ENCODE data around the gene LRRC4C. TPM values are rescaled to one million over a fixed set of nuclear protein-coding genes. Genes with fewer than 3 reads are reported as not detected.

LRRC4C gene
- total RNA-seq, 1 experiment from 2014 or later = 0.15 TPM

DNA sequence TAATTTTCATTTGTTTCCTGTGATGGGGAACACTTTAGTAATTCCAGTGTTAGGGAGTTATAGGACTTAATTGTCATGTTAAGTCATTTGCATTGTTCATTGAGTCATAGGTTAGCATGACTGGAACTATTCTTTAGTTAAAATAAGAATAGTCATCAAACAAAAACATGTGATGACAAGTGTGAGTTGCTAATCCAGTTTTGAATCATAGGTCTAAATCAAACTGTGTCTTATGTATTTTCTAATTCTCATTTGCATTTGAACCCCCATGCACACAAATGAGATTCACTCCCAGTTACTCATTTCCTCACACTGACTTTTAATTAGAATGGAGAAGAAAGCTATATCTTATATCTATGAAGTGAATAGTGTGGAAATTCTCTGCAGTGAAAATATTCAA is 405.6 kb downstream of the LRRC4C start:
- in situ Hi-C loops (cut with HindIII; ENCODE audit: low pct_unique_long_range_greater_than_20kb, low sequenced_read_pairs) (no loop called here), intact Hi-C loops (cut with micrococcal nuclease; ENCODE audit: unreplicated experiment) (no loop called here)
- H3K27me3 ChIP-seq (ENCODE audit: control insufficient read depth, insufficient read depth, low read length) = no peaks in the 10 kb centered on the region
- no peaks in the 10 kb centered on the region for H3K4me1 ChIP-seq (ENCODE audit: control insufficient read depth, insufficient read depth, low read length)
- no peak for DNase-seq (ENCODE audit: low read depth, low spot score)
- no peak overlapping the region for H3K4me3 ChIP-seq (ENCODE audit: low read depth in 2 of 2, low read length in 2 of 2)
- ATAC-seq = no peak
- CTCF ChIA-PET = no interaction called here
- no peaks in the 10 kb centered on the region for H3K36me3 ChIP-seq (ENCODE audit: control insufficient read depth, insufficient read depth, low read length)
- no TSS peak for BruUV-seq (replicated peaks)
- H3K9me3 ChIP-seq (ENCODE audit: control insufficient read depth, insufficient read depth, low read depth, low read length) = no peaks in the 10 kb centered on the region
- TF ChIP-seq, protein P1, sequence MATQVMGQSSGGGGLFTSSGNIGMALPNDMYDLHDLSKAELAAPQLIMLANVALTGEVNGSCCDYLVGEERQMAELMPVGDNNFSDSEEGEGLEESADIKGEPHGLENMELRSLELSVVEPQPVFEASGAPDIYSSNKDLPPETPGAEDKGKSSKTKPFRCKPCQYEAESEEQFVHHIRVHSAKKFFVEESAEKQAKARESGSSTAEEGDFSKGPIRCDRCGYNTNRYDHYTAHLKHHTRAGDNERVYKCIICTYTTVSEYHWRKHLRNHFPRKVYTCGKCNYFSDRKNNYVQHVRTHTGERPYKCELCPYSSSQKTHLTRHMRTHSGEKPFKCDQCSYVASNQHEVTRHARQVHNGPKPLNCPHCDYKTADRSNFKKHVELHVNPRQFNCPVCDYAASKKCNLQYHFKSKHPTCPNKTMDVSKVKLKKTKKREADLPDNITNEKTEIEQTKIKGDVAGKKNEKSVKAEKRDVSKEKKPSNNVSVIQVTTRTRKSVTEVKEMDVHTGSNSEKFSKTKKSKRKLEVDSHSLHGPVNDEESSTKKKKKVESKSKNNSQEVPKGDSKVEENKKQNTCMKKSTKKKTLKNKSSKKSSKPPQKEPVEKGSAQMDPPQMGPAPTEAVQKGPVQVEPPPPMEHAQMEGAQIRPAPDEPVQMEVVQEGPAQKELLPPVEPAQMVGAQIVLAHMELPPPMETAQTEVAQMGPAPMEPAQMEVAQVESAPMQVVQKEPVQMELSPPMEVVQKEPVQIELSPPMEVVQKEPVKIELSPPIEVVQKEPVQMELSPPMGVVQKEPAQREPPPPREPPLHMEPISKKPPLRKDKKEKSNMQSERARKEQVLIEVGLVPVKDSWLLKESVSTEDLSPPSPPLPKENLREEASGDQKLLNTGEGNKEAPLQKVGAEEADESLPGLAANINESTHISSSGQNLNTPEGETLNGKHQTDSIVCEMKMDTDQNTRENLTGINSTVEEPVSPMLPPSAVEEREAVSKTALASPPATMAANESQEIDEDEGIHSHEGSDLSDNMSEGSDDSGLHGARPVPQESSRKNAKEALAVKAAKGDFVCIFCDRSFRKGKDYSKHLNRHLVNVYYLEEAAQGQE (IDR thresholded peaks at IDR 0.05; ENCODE audit: insufficient read depth in 1 of 2, low read depth in 2 of 2, low read length in 1 of 2) = no peak
- TF ChIP-seq, protein P2, sequence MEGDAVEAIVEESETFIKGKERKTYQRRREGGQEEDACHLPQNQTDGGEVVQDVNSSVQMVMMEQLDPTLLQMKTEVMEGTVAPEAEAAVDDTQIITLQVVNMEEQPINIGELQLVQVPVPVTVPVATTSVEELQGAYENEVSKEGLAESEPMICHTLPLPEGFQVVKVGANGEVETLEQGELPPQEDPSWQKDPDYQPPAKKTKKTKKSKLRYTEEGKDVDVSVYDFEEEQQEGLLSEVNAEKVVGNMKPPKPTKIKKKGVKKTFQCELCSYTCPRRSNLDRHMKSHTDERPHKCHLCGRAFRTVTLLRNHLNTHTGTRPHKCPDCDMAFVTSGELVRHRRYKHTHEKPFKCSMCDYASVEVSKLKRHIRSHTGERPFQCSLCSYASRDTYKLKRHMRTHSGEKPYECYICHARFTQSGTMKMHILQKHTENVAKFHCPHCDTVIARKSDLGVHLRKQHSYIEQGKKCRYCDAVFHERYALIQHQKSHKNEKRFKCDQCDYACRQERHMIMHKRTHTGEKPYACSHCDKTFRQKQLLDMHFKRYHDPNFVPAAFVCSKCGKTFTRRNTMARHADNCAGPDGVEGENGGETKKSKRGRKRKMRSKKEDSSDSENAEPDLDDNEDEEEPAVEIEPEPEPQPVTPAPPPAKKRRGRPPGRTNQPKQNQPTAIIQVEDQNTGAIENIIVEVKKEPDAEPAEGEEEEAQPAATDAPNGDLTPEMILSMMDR (IDR thresholded peaks at IDR 0.05) = no peak
- TF ChIP-seq TCF7L2 (IDR thresholded peaks at IDR 0.05; ENCODE audit: low read depth, low read length) (no peak), SIN3A (IDR thresholded peaks at IDR 0.05; ENCODE audit: borderline replicate concordance, insufficient read depth, low read depth, low read length) (no peak), POLR2AphosphoS5 (IDR thresholded peaks at IDR 0.05; ENCODE audit: low read depth, low read length) (no peak)
- POLR2A ChIA-PET = no interaction called here
- H3K27ac ChIP-seq (ENCODE audit: low read length) = no peak overlapping the region

GRCh38 chr11:41051919-41052635 is 407.4 kb downstream of the LRRC4C start:
- no peaks in the 10 kb centered on the region for H3K4me1 ChIP-seq (ENCODE audit: control insufficient read depth, insufficient read depth, low read length)
- no peak for TF ChIP-seq POLR2AphosphoS5 (IDR thresholded peaks at IDR 0.05; ENCODE audit: low read depth, low read length)
- TF ChIP-seq, protein P2 (IDR thresholded peaks at IDR 0.05) = no peak
- TF ChIP-seq, protein P1 (IDR thresholded peaks at IDR 0.05; ENCODE audit: insufficient read depth in 1 of 2, low read depth in 2 of 2, low read length in 1 of 2) = no peak
- TF ChIP-seq SIN3A (IDR thresholded peaks at IDR 0.05; ENCODE audit: borderline replicate concordance, insufficient read depth, low read depth, low read length) = no peak
- no peak for TF ChIP-seq TCF7L2 (IDR thresholded peaks at IDR 0.05; ENCODE audit: low read depth, low read length)
- BruUV-seq (replicated peaks) = no TSS peak
- no peaks in the 10 kb centered on the region for H3K9me3 ChIP-seq (ENCODE audit: control insufficient read depth, insufficient read depth, low read depth, low read length)
- H3K27ac ChIP-seq (ENCODE audit: low read length) = no peak overlapping the region
- H3K27me3 ChIP-seq (ENCODE audit: control insufficient read depth, insufficient read depth, low read length) = no peaks in the 10 kb centered on the region
- no peak overlapping the region for H3K4me3 ChIP-seq (ENCODE audit: low read depth in 2 of 2, low read length in 2 of 2)
- ATAC-seq (no peak), DNase-seq (ENCODE audit: low read depth, low spot score) (no peak)
- no peaks in the 10 kb centered on the region for H3K36me3 ChIP-seq (ENCODE audit: control insufficient read depth, insufficient read depth, low read length)
- intact Hi-C loops (cut with micrococcal nuclease; ENCODE audit: unreplicated experiment) = no loop called here
- POLR2A ChIA-PET = no interaction called here
- CTCF ChIA-PET = no interaction called here
- in situ Hi-C loops (cut with HindIII; ENCODE audit: low pct_unique_long_range_greater_than_20kb, low sequenced_read_pairs) = no loop called here

Measured in Panc1 (cell line).